CD4-positive, alpha-beta T cell treated with Interferon alpha-2 for 1 hour (primary cell): ENCODE results near the gene PRR12.

Source experiments
- DNase-seq, 2 donors: peaks; one replicate each; pipeline ENCODE4 v3.0.0-alpha.2; 2020 to 2022

PRR12 gene

GRCh38 chr19:49651029-49651819 lies 60.2 kb downstream of the PRR12 start:
- DNase-seq = no peak

GRCh38 chr19:49651820-49652550 lies 61.0 kb downstream of the PRR12 start:
- DNase-seq = no peak

- no peak for DNase-seq
Observed at GRCh38 chr19:49652551-49653465, 61.8 kb downstream of the PRR12 start.

GRCh38 chr19:49653466-49653806 lies 62.5 kb downstream of the PRR12 start:
- no peak for DNase-seq

- no peak for DNase-seq
Observed at GRCh38 chr19:49654581-49654980, 63.6 kb downstream of the PRR12 start.

GRCh38 chr19:49655570-49656455 lies 64.8 kb downstream of the PRR12 start:
- DNase-seq = no peak

GRCh38 chr19:49656456-49657109 lies 65.6 kb downstream of the PRR12 start:
- no peak for DNase-seq

- no peak for DNase-seq
Observed at GRCh38 chr19:49657493-49658138, 66.6 kb downstream of the PRR12 start.

GRCh38 chr19:49658139-49658517 lies 67.1 kb downstream of the PRR12 start:
- no peak for DNase-seq

- DNase-seq = no peak
Observed at GRCh38 chr19:49658566-49659442, 67.8 kb downstream of the PRR12 start.

GRCh38 chr19:49660338-49660961 lies 69.5 kb downstream of the PRR12 start:
- no peak for DNase-seq

GRCh38 chr19:49662011-49662410 lies 71.0 kb downstream of the PRR12 start:
- no peak for DNase-seq

GRCh38 chr19:49663224-49663623 lies 72.2 kb downstream of the PRR12 start:
- DNase-seq = no peak

- DNase-seq = peak; percentile 82 to 92
Observed at GRCh38 chr19:49664171-49665035, 73.4 kb downstream of the PRR12 start.

- DNase-seq = no peak
Observed at GRCh38 chr19:49665036-49665350, 74.0 kb downstream of the PRR12 start.

- peak; percentile 98 to 99 for DNase-seq
Observed at GRCh38 chr19:49665351-49666119, 74.6 kb downstream of the PRR12 start, which contains the start of the genes BCL2L12 and IRF3. BCL2L12 (plus strand) TSS chr19:49665933; CDS start chr19:49666693, 760 bp downstream. IRF3 (minus strand) TSS chr19:49665857; CDS start chr19:49664838, 1,019 bp downstream.

- peak in 1 of 2 donors; percentile 15 for DNase-seq
Observed at GRCh38 chr19:49666120-49666444, 75.1 kb downstream of the PRR12 start.

- no peak for DNase-seq
Observed at GRCh38 chr19:49667473-49667872, 76.5 kb downstream of the PRR12 start.
